MG63 (cell line): Measurements from ENCODE around the gene SLC39A10. TPM values are rescaled to one million over a fixed set of nuclear protein-coding genes. Genes with fewer than 3 reads are reported as not detected.
"Not testable (repeated sequence)": the region's sequence is repeated elsewhere in the genome, so short reads cannot be mapped to it uniquely, and the experiment has no call there.

Experiments used
- DNase-seq: peaks from one replicate; pipeline ENCODE4 v3.0.0-alpha.2; 2020
- H3K27me3 ChIP-seq: fragments of 250-450 bp; sonication (Bioruptor Pico); 2 replicates; pipeline ENCODE4 v1.5.1; 2020; ENCODE audit warnings: mild to moderate bottlenecking, moderate library complexity
- H3K36me3 ChIP-seq: fragments of 250-450 bp; sonication (Bioruptor Pico); 2 replicates; pipeline ENCODE4 v1.5.1; 2020; ENCODE audit warnings: mild to moderate bottlenecking, moderate library complexity
- H3K4me3 ChIP-seq: fragments of 250-450 bp; sonication (Bioruptor Pico); 2 replicates; pipeline ENCODE4 v1.5.1; 2020; ENCODE audit warnings: mild to moderate bottlenecking, moderate library complexity
- H3K9me3 ChIP-seq: fragments of 250-450 bp; sonication (Bioruptor Pico); 2 replicates; pipeline ENCODE4 v1.5.1; 2020; ENCODE audit warnings: mild to moderate bottlenecking, moderate library complexity
- total RNA-seq: library from RNA; depleted of rRNA; stranded (reverse); fragments of >200 nt; shearing (Covaris generic); gene quantifications from 2 replicates; pipeline ENCODE4 v1.2.3, GENCODE V29; 2014; ENCODE audit warnings: low replicate concordance

The SLC39A10 gene
- total RNA-seq, 1 experiment from 2014 or later = 22.7 TPM

GRCh38 chr2:195687320-195688086 is 30.5 kb downstream of the SLC39A10 start:
- H3K27me3 ChIP-seq = no peaks in the 10 kb centered on the region
- H3K9me3 ChIP-seq = no peaks in the 10 kb centered on the region
- no peak for DNase-seq
- peaks cover 14% of the 10 kb centered on the region for H3K36me3 ChIP-seq
- no peak overlapping the region for H3K4me3 ChIP-seq

- H3K4me3 ChIP-seq, DNase-seq, H3K9me3 ChIP-seq, H3K27me3 ChIP-seq: not testable (repeated sequence)
- peaks cover 10% of the 10 kb centered on the region for H3K36me3 ChIP-seq
These were observed 35.5 kb downstream of the SLC39A10 start for GRCh38 chr2:195692531-195692930.

GRCh38 chr2:195694553-195694952 is 37.5 kb downstream of the SLC39A10 start:
- H3K27me3 ChIP-seq = no peaks in the 10 kb centered on the region
- H3K36me3 ChIP-seq = peaks cover 9% of the 10 kb centered on the region
- DNase-seq = no peak
- H3K9me3 ChIP-seq = peaks cover 3% of the 10 kb centered on the region
- H3K4me3 ChIP-seq = no peak overlapping the region

GRCh38 chr2:195695002-195695631 is 38.1 kb downstream of the SLC39A10 start:
- no peak for DNase-seq
- Histone ChIP-seq H3K27me3 (no peaks in the 10 kb centered on the region), H3K36me3 (peaks cover 6% of the 10 kb centered on the region), H3K4me3 (no peak overlapping the region), H3K9me3 (peaks cover 9% of the 10 kb centered on the region)

GRCh38 chr2:195696012-195696411 is 39.0 kb downstream of the SLC39A10 start:
- Histone ChIP-seq H3K27me3 (no peaks in the 10 kb centered on the region), H3K36me3 (peaks cover 10% of the 10 kb centered on the region), H3K4me3 (no peak overlapping the region), H3K9me3 (peaks cover 13% of the 10 kb centered on the region)
- no peak for DNase-seq

- Histone ChIP-seq H3K27me3 (no peaks in the 10 kb centered on the region), H3K36me3 (peaks cover 10% of the 10 kb centered on the region), H3K9me3 (peaks cover 13% of the 10 kb centered on the region), H3K4me3 (no peak overlapping the region)
- no peak for DNase-seq
These were observed 40.7 kb downstream of the SLC39A10 start for GRCh38 chr2:195697681-195698220.

GRCh38 chr2:195700480-195700879 is 43.5 kb downstream of the SLC39A10 start:
- H3K9me3 ChIP-seq = peaks cover 10% of the 10 kb centered on the region
- DNase-seq = no peak
- no peak overlapping the region for H3K4me3 ChIP-seq
- peaks cover 8% of the 10 kb centered on the region for H3K36me3 ChIP-seq
- H3K27me3 ChIP-seq = no peaks in the 10 kb centered on the region

GRCh38 chr2:195706161-195706900 is 49.3 kb downstream of the SLC39A10 start:
- H3K36me3 ChIP-seq = peaks cover 12% of the 10 kb centered on the region
- DNase-seq = no peak
- H3K27me3 ChIP-seq = no peaks in the 10 kb centered on the region
- H3K9me3 ChIP-seq = no peaks in the 10 kb centered on the region; the same call in 1 of the 2 replicates
- no peak overlapping the region for H3K4me3 ChIP-seq

- no peaks in the 10 kb centered on the region for H3K27me3 ChIP-seq
- no peak for DNase-seq
These were observed 53.1 kb downstream of the SLC39A10 start for GRCh38 chr2:195709901-195710806.

GRCh38 chr2:195711478-195711877 is 54.5 kb downstream of the SLC39A10 start:
- Histone ChIP-seq H3K4me3 (no peak overlapping the region), H3K27me3 (no peaks in the 10 kb centered on the region), H3K9me3 (no peaks in the 10 kb centered on the region), H3K36me3 (peaks cover 26% of the 10 kb centered on the region)
- DNase-seq = no peak

More at GRCh38 chr2:195709901-195710806, 53.1 kb downstream of the SLC39A10 start:
- Histone ChIP-seq H3K9me3 (no peaks in the 10 kb centered on the region), H3K36me3 (peaks cover 24% of the 10 kb centered on the region), H3K4me3 (no peak overlapping the region)

GRCh38 chr2:195716466-195716865 is 59.4 kb downstream of the SLC39A10 start:
- Histone ChIP-seq H3K4me3 (no peak overlapping the region), H3K27me3 (no peaks in the 10 kb centered on the region), H3K9me3 (no peaks in the 10 kb centered on the region), H3K36me3 (peaks cover 26% of the 10 kb centered on the region)
- no peak for DNase-seq

- H3K9me3 ChIP-seq = no peaks in the 10 kb centered on the region
- no peak for DNase-seq
- no peaks in the 10 kb centered on the region for H3K27me3 ChIP-seq
- H3K36me3 ChIP-seq = peaks cover 17% of the 10 kb centered on the region
- no peak overlapping the region for H3K4me3 ChIP-seq
These were observed 64.0 kb downstream of the SLC39A10 start for GRCh38 chr2:195721042-195721441.

GRCh38 chr2:195722075-195722474 is 65.0 kb downstream of the SLC39A10 start:
- no peak overlapping the region for H3K4me3 ChIP-seq
- no peaks in the 10 kb centered on the region for H3K27me3 ChIP-seq
- no peak for DNase-seq
- peaks cover 9% of the 10 kb centered on the region for H3K36me3 ChIP-seq
- H3K9me3 ChIP-seq = no peaks in the 10 kb centered on the region

- Histone ChIP-seq H3K9me3 (no peaks in the 10 kb centered on the region), H3K4me3 (no peak overlapping the region), H3K36me3 (peaks cover 16% of the 10 kb centered on the region), H3K27me3 (no peaks in the 10 kb centered on the region)
- no peak for DNase-seq
These were observed 70.1 kb downstream of the SLC39A10 start for GRCh38 chr2:195727106-195727505.

GRCh38 chr2:195730912-195731311 is 73.9 kb downstream of the SLC39A10 start:
- Histone ChIP-seq H3K4me3 (no peak overlapping the region), H3K36me3 (peaks cover 16% of the 10 kb centered on the region), H3K27me3 (no peaks in the 10 kb centered on the region), H3K9me3 (no peaks in the 10 kb centered on the region)
- DNase-seq = no peak

- H3K4me3 ChIP-seq = no peak overlapping the region
- no peaks in the 10 kb centered on the region for H3K9me3 ChIP-seq
- no peaks in the 10 kb centered on the region for H3K27me3 ChIP-seq
- H3K36me3 ChIP-seq = peaks cover 16% of the 10 kb centered on the region
- DNase-seq = no peak
These were observed 75.5 kb downstream of the SLC39A10 start for GRCh38 chr2:195732574-195732973.
